Measurements from ENCODE around the gene SETDB1. TPM values are rescaled to one million over a fixed set of nuclear protein-coding genes. Genes with fewer than 3 reads are reported as not detected.
A peak's percentile ranks its signal among the peaks of the same experiment; 100 is the strongest.

The SETDB1 gene
- total RNA-seq, 1 donor from 2014 or later = 45.8 TPM

DNA sequence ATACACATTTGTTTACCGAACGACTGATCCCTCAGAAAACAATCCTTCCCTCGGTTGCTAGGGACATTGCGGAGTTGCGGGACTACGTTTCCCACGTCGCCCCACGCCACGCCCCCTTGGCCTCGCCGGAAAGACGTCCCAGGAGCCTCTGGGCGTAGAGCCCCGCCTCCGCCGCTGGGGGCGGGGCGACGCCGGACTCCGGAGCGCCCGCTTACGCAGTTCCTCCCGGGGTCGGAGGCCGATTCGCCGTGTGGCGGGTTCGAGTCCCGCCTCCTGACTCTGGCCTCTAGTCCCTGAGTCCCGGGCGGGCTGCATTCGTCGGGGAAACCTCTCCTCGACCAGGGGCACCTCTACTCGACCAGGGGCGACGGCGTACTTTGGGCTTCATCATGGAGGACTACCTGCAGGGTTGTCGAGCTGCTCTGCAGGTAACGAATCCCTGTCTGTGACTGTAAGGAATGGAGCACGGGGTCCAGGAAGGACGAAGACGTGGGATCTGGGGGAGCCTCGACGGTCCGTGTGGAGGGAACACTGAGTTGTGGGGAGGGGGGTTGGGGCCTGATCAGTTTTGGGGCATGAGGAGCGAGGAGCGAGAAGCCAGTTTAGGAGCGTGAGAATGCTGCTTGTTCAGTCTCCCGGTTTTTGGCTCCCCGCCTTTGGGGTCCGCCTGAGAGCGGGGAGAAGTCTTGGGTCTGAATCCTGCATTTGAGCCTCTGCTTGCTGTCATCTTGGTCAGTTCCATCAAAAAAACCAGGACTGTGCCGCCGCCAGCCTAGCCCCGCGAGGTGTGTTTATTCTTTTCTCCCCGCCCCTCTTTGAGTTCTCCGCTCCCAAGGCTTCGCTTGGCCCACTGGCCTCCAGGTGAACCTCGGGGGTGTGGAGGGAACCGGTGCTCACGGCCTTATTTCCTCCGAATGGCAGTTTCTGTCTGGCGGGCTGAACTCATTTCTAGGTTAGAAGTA, 82.4 kb downstream of the SETDB1 start, which contains the start of gene PRUNE1:
TSS of gene PRUNE1 (plus strand) at position 206 of the 962 bp plus-strand sequence. CDS start at position 390, 184 bp downstream.
- TF ChIP-seq, protein P1, sequence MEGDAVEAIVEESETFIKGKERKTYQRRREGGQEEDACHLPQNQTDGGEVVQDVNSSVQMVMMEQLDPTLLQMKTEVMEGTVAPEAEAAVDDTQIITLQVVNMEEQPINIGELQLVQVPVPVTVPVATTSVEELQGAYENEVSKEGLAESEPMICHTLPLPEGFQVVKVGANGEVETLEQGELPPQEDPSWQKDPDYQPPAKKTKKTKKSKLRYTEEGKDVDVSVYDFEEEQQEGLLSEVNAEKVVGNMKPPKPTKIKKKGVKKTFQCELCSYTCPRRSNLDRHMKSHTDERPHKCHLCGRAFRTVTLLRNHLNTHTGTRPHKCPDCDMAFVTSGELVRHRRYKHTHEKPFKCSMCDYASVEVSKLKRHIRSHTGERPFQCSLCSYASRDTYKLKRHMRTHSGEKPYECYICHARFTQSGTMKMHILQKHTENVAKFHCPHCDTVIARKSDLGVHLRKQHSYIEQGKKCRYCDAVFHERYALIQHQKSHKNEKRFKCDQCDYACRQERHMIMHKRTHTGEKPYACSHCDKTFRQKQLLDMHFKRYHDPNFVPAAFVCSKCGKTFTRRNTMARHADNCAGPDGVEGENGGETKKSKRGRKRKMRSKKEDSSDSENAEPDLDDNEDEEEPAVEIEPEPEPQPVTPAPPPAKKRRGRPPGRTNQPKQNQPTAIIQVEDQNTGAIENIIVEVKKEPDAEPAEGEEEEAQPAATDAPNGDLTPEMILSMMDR (IDR thresholded peaks at IDR 0.05) = no peak
- H3K27me3 ChIP-seq = no peaks in the 10 kb centered on the region
- peaks cover 67% of the 10 kb centered on the region for H3K4me1 ChIP-seq
- DNase-seq = peak; percentile 99
- no peaks in the 10 kb centered on the region for H3K36me3 ChIP-seq
- H3K4me3 ChIP-seq = peak within 1 kb of the TSS; percentile 59
- H3K9me3 ChIP-seq = no peaks in the 10 kb centered on the region
- intact Hi-C loops (cut with DNase I) = no loop called here
- ATAC-seq = peak; percentile 97
- H3K27ac ChIP-seq = peak within 1 kb of the TSS; percentile 96

DNA sequence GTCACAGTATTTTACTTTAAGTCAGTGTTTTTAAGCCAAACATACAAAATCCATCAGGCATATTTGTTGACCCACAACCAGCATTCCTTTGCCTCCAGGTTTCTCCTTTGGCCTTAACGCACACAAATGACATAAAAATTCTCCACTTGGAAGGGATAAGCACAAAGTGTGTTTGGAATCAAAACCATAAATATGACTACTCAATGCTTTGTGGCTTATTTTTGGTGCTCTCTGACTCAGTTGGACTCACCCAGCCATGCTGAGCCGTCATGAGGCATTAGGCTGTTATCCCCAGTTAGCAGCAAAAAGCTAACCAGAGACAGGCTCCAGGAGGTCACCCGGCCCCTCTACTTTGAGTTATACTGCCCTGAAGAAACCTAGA, 83.0 kb downstream of the SETDB1 start:
- no peaks in the 10 kb centered on the region for H3K27me3 ChIP-seq
- intact Hi-C loops (cut with DNase I) = no loop called here
- H3K4me3 ChIP-seq = peak overlapping the region; percentile 59
- TF ChIP-seq, protein P1 (IDR thresholded peaks at IDR 0.05) = no peak
- no peaks in the 10 kb centered on the region for H3K36me3 ChIP-seq
- ATAC-seq (no peak), DNase-seq (no peak)
- H3K9me3 ChIP-seq = no peaks in the 10 kb centered on the region
- H3K4me1 ChIP-seq = peaks cover 67% of the 10 kb centered on the region
- H3K27ac ChIP-seq = peak overlapping the region; percentile 96

DNA sequence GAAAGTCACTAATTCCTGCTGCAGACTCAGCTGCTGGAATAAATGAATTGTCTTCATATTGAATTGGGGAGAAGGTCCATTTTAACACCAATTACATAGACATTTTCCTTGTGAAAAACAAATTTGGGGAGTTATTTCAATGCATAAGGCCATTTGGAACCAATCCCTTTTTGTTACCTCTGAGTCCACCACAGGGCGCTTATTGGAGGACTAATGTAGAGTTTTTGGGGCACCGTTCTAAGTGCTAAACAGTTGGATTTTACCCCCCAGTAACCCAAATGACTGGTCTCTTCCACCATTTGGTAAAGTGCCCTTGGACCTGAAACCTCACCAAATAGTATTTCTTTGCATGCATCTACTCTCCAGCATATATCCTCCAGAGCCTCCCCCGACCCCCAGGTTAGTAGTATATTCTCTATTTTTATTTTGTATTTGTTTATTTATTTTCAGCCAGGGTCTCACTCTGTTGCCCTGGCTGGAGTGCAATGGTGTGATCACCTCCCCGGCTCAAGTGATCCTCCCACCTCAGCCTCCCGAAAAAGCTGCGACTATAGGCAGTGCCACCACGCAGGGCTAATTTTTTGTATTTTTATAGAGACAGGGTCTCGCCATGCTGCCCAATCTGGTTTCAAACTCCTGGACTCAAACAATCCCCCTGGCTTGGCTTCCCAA, 83.6 kb downstream of the SETDB1 start:
- Histone ChIP-seq H3K36me3 (no peaks in the 10 kb centered on the region), H3K9me3 (no peaks in the 10 kb centered on the region), H3K4me1 (peaks cover 63% of the 10 kb centered on the region), H3K4me3 (peak overlapping the region; percentile 59), H3K27me3 (no peaks in the 10 kb centered on the region), H3K27ac (no peak overlapping the region)
- TF ChIP-seq, protein P1 (IDR thresholded peaks at IDR 0.05) = no peak
- ATAC-seq (no peak), DNase-seq (no peak)
- intact Hi-C loops (cut with DNase I) = loop anchor here (10.0 kb wide), 1 partner anchor 55 kb away; the partner anchor contains the start of gene MLLT11

DNA sequence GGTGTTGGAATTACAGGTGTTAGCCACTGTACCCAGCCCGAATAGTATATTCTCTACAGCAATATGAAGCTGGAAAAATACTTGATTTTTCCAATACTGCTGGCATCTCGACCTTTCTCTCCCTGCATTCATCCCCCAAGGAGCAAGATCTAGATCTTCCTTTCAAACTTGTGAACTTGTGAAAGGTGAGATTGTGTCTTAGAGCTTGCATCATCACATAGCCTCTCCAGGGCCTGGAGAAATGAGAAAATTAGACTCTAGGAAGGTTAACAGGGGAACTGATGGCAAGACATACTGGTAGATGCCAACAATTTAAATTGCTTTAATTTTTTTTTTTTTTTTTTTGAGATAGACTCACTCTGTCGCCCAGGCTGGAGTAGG, 84.2 kb downstream of the SETDB1 start:
- no peak for ATAC-seq
- Histone ChIP-seq H3K9me3 (no peaks in the 10 kb centered on the region), H3K36me3 (no peaks in the 10 kb centered on the region), H3K4me3 (no peak overlapping the region), H3K27me3 (no peaks in the 10 kb centered on the region), H3K27ac (no peak overlapping the region), H3K4me1 (peaks cover 61% of the 10 kb centered on the region)
- intact Hi-C loops (cut with DNase I) = loop anchor here (10.0 kb wide), 1 partner anchor 54 kb away; the partner anchor contains the start of gene MLLT11
- DNase-seq = no peak
- TF ChIP-seq, protein P1 (IDR thresholded peaks at IDR 0.05) = no peak

DNA sequence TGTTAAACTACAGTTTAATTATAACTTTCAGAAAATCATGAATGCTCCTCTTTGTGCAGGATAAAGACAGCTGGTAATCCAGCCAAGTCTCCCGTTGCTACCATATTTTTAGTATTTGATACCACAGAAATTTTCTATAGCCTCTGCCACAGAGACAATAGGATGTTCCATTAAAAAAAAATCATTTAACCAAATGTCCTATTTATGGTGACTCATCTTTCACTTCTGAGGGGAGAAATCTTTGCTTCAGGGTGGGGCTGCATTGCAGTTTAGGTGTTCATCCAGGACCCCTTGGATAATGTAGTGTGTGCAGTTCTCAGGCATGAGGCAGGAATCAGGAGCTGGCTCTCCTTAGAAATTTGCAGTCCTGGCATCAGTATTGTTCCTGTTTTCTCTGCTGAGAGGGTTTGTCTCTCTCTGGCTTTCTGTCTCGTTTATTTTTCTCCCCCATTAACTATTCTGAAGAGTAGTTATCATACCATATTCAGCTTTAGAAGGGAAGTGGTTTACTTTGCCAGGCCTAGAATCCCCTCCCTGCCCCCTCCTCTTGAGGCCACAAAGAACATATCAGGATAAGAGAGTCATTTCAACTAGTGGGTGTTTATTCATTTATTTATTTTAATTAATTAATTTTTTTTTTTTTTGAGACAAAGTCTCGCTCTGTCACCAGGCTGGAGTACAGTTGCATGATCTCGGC, 85.1 kb downstream of the SETDB1 start:
- Histone ChIP-seq H3K4me3 (no peak overlapping the region), H3K4me1 (peaks cover 56% of the 10 kb centered on the region)
- no peak for DNase-seq

More for the DNA sequence above, 85.1 kb downstream of the SETDB1 start:
- peak overlapping the region; percentile 14 for H3K27ac ChIP-seq
- no peaks in the 10 kb centered on the region for H3K27me3 ChIP-seq
- H3K36me3 ChIP-seq = no peaks in the 10 kb centered on the region
- intact Hi-C loops (cut with DNase I) = loop anchor here (10.0 kb wide), 1 partner anchor 53 kb away; the partner anchor contains the start of gene MLLT11
- TF ChIP-seq, protein P1 (IDR thresholded peaks at IDR 0.05) = no peak
- no peak for ATAC-seq
- H3K9me3 ChIP-seq = no peaks in the 10 kb centered on the region

Measured in upper lobe of right lung (tissue), 1 donor.